Muscle of leg (tissue), 11 donors: Measurements from ENCODE around the gene ETF1. TPM values are rescaled to one million over a fixed set of nuclear protein-coding genes. Genes with fewer than 3 reads are reported as not detected.
"Not testable (repeated sequence)": the region's sequence is repeated elsewhere in the genome, so short reads cannot be mapped to it uniquely, and the experiment has no call there.

Experiments
- DNase-seq: peaks from one replicate; pipeline ENCODE4 v3.0.0; 2013
- H3K27ac ChIP-seq: one replicate; pipeline ENCODE4 v1.5.1; 2013; ENCODE audit warnings: mild to moderate bottlenecking, low read length, control low read depth
- H3K27me3 ChIP-seq: one replicate; pipeline ENCODE4 v1.6.1; 2013; ENCODE audit warnings: low read length; ENCODE audit not compliant: control insufficient read depth, insufficient read depth
- H3K36me3 ChIP-seq: one replicate; pipeline ENCODE4 v1.6.1; 2013; ENCODE audit warnings: low read length; ENCODE audit not compliant: control insufficient read depth, insufficient read depth
- H3K4me1 ChIP-seq: one replicate; pipeline ENCODE4 v1.6.1; 2013; ENCODE audit warnings: low read length; ENCODE audit not compliant: control insufficient read depth, insufficient read depth
- H3K4me3 ChIP-seq: one replicate; pipeline ENCODE4 v1.5.1; 2013; ENCODE audit warnings: low read length, control low read depth
- H3K9me3 ChIP-seq: replicated peaks from 2 replicates; pipeline ENCODE4 v1.6.1; 2013; ENCODE audit warnings: low read depth, low read length; ENCODE audit not compliant: control insufficient read depth
- WGBS: methylation state at CpG from one replicate; pipeline ENCODE4 v1.1.5; 2013; ENCODE audit warnings: missing lambda C conversion rate; ENCODE audit not compliant: insufficient coverage; 5-methylcytosine and 5-hydroxymethylcytosine counted together
- polyA plus RNA-seq, 8 donors: library from polyadenylated mRNA; unstranded; fragments of 120-200 nt; gene quantifications; one replicate each; pipeline versions ENCODE4 v1.2.1 to v1.2.3, GENCODE V29; 2013; ENCODE audit warnings: inconsistent platforms in 1 of 8, low replicate concordance in 1 of 8; ENCODE audit not compliant: insufficient read length in 8 of 8, insufficient read depth in 1 of 8
- total RNA-seq: library from RNA; stranded (reverse); fragments of 120-200 nt; gene quantifications from one replicate; pipeline ENCODE4 v1.2.4, GENCODE V29; 2013

ETF1 gene
- total and polyA plus RNA-seq, 9 donors: 36.1 to 55.7 (median 45.5) TPM

DNA sequence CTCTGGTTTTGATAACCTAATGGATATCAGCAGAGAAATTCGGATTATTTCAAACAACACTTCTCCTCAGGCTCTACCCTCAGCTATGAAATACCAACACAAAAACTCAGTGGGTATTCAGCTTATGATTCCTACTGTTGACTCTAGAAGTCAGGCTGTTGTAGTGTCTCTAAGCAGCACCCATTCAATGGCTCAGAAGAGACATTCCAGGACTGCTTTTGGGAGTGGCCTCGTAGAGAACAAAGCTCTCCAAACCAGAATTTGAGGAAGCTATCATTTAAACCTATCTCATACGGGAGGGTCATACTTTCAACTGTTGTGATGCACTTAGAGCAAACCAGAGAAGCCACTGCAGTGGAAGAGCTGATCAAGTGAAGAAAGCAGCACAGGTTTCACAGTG is 34.1 kb downstream of the ETF1 start:
- Histone ChIP-seq H3K9me3 (no peaks in the 10 kb centered on the region), H3K4me1 (peaks cover 11% of the 10 kb centered on the region), H3K27ac (no peak overlapping the region), H3K36me3 (peaks cover 43% of the 10 kb centered on the region), H3K4me3 (no peak overlapping the region), H3K27me3 (no peaks in the 10 kb centered on the region)
- WGBS: no CpG with 5 or more reads among the region's 3 CpGs
- DNase-seq: no peak

DNA sequence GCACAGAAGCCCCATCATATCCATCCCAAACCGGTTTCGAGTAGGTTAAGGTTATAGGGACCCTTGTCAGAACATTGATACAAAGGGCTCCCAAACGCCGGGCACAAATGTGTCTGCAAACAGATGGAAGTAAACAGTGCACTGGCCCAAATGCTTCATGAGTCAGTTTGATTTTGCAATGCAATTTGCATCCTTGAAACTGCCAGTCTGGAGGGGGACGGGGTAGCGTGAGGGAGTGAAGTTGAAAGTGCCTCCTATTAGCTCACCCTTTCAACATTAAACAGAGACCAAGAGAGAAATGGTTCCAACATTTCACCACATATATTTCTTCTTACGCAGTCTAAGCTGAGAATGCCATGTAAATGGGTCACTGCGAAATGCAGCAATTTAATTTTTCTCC is 35.6 kb downstream of the ETF1 start:
- not testable (repeated sequence) for H3K9me3 ChIP-seq

GRCh38 chr5:138506370-138507306 is 36.4 kb downstream of the ETF1 start:
- Histone ChIP-seq H3K4me3 (no peak overlapping the region), H3K36me3 (peaks cover 30% of the 10 kb centered on the region), H3K27me3 (no peaks in the 10 kb centered on the region), H3K9me3 (no peaks in the 10 kb centered on the region), H3K4me1 (peaks cover 11% of the 10 kb centered on the region), H3K27ac (no peak overlapping the region)
- 84% methylated on average over 4 of the region's 10 CpGs for WGBS
- no peak for DNase-seq

More for the DNA sequence above, 35.6 kb downstream of the ETF1 start:
- not testable (repeated sequence) for DNase-seq, H3K27me3 ChIP-seq, H3K27ac ChIP-seq, H3K4me3 ChIP-seq
- WGBS: 93% methylated on average over 3 of the region's 8 CpGs
- Histone ChIP-seq H3K4me1 (peaks cover 11% of the 10 kb centered on the region), H3K36me3 (peaks cover 34% of the 10 kb centered on the region)

- H3K4me1 ChIP-seq: peaks cover 11% of the 10 kb centered on the region
- peak; percentile 16 for DNase-seq
- H3K4me3 ChIP-seq: no peak overlapping the region
- H3K36me3 ChIP-seq: peaks cover 18% of the 10 kb centered on the region
- H3K9me3 ChIP-seq: no peaks in the 10 kb centered on the region
- no peaks in the 10 kb centered on the region for H3K27me3 ChIP-seq
- 36% methylated on average over 3 of the region's 4 CpGs for WGBS
- H3K27ac ChIP-seq: no peak overlapping the region
Observed at GRCh38 chr5:138504799-138505198, 38.2 kb downstream of the ETF1 start.

DNA sequence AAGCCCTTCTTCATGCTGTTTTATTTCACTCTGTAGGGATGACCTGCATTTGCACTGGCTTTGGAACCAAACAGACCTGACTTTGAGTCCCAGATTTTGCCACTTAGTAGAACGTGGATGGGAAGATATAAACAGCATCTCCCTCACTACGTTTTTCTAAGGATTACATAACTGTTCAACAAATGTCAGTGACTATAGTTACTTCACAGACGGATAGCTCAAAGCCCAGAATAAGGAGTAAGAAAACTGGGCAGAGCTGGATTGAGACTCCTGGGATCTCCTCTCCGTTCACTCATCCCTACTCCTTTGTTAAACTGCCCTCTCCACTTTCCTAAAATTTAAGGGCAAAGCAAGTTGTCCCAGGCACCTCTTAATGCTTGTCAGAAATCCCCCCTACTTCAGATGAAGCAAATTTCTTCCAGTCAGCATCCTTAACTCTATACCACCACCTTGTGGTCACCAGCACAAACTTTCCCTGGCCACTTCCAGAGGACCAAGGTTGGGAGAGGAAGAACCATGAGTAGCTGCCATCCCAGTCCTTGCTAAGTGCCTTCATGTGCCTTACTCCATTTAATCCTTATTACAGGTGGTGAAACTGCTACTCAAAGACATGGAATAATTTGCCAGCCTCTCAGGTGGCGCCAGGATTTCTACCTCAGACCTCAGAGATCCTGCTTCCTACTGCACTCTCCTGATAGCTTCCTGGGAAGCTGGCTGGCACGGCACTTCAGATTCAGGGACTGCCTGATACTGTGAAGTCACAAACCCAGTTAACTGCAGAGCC is 39.4 kb downstream of the ETF1 start:
- peak; percentile 82 for DNase-seq
- H3K27ac ChIP-seq: no peak overlapping the region
- no peak overlapping the region for H3K4me3 ChIP-seq
- no peaks in the 10 kb centered on the region for H3K9me3 ChIP-seq
- H3K27me3 ChIP-seq: no peaks in the 10 kb centered on the region
- WGBS: 28% methylated on average over 3 of the region's 6 CpGs
- peaks cover 12% of the 10 kb centered on the region for H3K36me3 ChIP-seq
- peaks cover 11% of the 10 kb centered on the region for H3K4me1 ChIP-seq

DNA sequence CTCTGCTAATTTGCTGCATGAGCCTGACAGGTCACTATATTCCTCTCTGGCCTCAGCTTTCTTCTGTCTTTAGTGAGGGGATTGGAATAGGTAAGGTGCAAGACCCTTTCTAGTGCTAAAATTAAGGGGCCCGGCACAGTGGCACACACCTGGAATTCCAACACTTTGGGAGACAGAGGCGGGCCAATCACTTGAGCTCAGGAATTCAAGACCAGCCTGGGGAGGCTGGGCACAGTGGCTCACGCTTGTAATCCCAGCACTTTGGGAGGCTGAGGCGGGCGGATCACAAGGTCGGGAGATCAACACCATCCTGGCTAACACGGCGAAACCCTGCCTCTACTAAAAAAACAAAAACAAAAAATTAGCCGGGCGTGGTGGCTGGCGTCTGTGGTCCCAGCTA is 40.5 kb downstream of the ETF1 start:
- H3K27ac ChIP-seq: no peak overlapping the region
- H3K9me3 ChIP-seq: no peaks in the 10 kb centered on the region

DNA sequence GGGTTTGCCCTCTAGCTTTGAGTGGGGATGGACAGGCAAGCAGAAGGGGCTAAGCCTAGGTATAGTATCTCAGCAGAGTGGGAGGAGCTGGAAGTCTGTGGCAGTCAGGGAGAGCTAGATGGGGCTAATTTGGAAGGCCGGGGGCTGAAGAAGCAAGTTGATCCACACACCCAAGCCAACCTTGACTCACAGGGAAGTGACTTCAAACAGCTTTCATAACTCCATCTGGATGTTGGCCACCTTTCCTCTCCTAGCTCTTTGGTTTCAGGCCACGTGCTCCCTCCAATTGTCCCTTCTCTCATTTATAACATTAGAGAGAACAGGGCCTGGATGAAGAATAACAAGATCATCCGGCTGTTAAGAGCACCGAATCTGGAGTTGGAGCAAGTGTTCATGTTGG is 40.9 kb downstream of the ETF1 start:
- DNase-seq: no peak
- no CpG with 5 or more reads among the region's 4 CpGs for WGBS
- H3K36me3 ChIP-seq: peaks cover 4% of the 10 kb centered on the region
- H3K4me3 ChIP-seq: no peak overlapping the region
- H3K9me3 ChIP-seq: no peaks in the 10 kb centered on the region
- H3K27me3 ChIP-seq: no peaks in the 10 kb centered on the region
- peaks cover 11% of the 10 kb centered on the region for H3K4me1 ChIP-seq
- H3K27ac ChIP-seq: no peak overlapping the region

More for the DNA sequence above, 40.5 kb downstream of the ETF1 start:
- DNase-seq: no peak
- peaks cover 11% of the 10 kb centered on the region for H3K4me1 ChIP-seq
- WGBS: 71% methylated on average over 3 of the region's 11 CpGs
- H3K36me3 ChIP-seq: peaks cover 4% of the 10 kb centered on the region
- no peak overlapping the region for H3K4me3 ChIP-seq
- H3K27me3 ChIP-seq: no peaks in the 10 kb centered on the region

DNA sequence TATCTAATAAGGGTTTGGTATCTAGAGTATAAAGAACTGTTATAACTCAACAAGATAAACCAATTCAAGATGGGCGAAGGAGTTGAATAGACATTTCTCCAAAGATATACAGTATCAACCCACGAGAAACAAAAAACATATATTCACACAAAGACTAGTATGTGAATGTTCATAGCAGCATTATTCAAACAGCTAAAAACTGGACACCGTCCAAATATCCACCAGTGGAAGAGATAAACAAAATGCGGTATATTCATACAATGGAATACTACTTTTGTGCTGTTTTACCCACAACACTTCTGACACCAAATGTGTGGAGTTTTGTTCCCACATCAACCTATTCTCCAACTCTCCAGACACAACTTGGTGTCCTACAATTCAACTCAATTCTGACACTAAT is 44.7 kb downstream of the ETF1 start:
- no CpG with 5 or more reads among the region's 4 CpGs for WGBS

DNA sequence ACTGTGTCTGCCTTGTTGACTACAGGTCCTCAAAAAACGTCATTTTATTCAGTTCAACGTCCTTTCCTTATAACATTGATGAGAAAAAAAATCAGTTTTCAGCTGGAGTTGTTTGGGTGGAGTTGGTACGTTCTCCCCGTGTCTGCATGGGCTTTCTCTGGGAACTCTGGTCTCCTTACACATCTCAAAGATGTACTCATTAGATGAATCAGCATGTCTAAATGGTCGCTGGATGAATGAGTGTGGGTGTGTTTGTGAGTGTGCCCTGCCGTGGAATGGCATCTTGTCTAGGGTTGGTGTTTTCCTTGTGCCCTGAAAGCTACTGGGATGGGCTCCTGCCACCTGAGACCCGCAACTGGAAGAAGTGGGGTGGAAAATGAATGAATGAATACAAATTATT is 47.7 kb downstream of the ETF1 start:
- WGBS: no CpG with 5 or more reads among the region's 7 CpGs
- Histone ChIP-seq H3K27me3 (peaks cover 13% of the 10 kb centered on the region), H3K27ac (no peak overlapping the region), H3K4me1 (peaks cover 26% of the 10 kb centered on the region), H3K9me3 (no peaks in the 10 kb centered on the region), H3K4me3 (no peak overlapping the region), H3K36me3 (no peaks in the 10 kb centered on the region)
- DNase-seq: no peak

More for the DNA sequence above, 44.7 kb downstream of the ETF1 start:
- Histone ChIP-seq H3K27me3 (no peaks in the 10 kb centered on the region), H3K4me1 (peaks cover 7% of the 10 kb centered on the region), H3K36me3 (no peaks in the 10 kb centered on the region), H3K27ac (no peak overlapping the region), H3K9me3 (no peaks in the 10 kb centered on the region), H3K4me3 (no peak overlapping the region)
- no peak for DNase-seq

DNA sequence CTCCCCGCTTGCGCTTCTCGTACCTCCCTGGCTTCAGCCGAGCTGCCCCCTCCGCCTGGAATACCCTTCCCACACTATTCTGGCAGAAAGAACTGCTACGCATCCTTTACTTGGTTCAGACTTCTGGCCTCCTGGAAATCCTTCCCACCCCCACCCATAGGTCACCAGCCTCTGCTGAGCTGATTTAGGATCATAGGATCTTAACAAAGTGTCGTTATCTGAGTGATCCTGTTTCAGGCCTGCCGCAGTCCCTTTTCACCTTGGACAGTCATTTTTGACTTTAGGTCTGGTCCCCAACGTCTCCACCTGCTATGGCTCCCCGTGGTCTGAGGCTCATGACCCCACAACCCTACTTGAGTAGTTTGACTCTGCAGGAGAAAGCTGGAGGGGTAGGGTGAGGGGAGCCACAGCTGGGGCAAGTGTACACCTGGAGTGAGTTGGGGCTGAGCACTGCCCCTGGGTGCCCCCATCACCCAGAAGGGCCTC is 50.4 kb downstream of the ETF1 start:
- DNase-seq: no peak
- Histone ChIP-seq H3K4me1 (peaks cover 35% of the 10 kb centered on the region), H3K4me3 (peak overlapping the region; percentile 66), H3K36me3 (no peaks in the 10 kb centered on the region), H3K9me3 (no peaks in the 10 kb centered on the region), H3K27ac (peak overlapping the region; percentile 87), H3K27me3 (peaks cover 24% of the 10 kb centered on the region)
- WGBS: 7% methylated on average over 6 of the region's 10 CpGs
